Measurements from ENCODE around the gene PRRX2.

DNA sequence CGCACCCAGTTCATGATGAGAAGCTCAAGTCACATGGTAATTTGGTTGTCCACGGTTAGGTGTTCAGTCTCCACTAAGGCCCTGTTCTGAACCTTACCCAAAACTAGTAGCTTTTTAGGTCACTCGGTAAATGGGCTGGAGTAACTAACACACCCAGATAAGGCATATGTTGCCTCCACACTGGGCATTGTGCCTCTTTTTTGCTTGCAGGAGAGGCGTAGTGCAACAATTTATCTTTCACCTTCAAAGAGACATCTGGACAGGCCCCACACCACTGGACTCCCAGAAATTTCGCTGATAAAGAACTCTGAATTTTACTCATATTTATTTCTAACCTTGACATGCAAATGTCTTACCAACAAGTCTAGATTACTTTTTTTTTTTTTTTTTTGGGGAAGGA, 104.2 kb downstream of the PRRX2 start:
- TF ChIP-seq, protein P1, sequence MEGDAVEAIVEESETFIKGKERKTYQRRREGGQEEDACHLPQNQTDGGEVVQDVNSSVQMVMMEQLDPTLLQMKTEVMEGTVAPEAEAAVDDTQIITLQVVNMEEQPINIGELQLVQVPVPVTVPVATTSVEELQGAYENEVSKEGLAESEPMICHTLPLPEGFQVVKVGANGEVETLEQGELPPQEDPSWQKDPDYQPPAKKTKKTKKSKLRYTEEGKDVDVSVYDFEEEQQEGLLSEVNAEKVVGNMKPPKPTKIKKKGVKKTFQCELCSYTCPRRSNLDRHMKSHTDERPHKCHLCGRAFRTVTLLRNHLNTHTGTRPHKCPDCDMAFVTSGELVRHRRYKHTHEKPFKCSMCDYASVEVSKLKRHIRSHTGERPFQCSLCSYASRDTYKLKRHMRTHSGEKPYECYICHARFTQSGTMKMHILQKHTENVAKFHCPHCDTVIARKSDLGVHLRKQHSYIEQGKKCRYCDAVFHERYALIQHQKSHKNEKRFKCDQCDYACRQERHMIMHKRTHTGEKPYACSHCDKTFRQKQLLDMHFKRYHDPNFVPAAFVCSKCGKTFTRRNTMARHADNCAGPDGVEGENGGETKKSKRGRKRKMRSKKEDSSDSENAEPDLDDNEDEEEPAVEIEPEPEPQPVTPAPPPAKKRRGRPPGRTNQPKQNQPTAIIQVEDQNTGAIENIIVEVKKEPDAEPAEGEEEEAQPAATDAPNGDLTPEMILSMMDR (IDR thresholded peaks at IDR 0.05) = no peak
- no peak for TF ChIP-seq POLR2A (IDR thresholded peaks at IDR 0.05)
